ENCODE results near the gene ERICH6B.

- TF ChIP-seq EZH2phosphoT487 (IDR thresholded peaks at IDR 0.05; ENCODE audit: insufficient read depth, low read depth) (no peak), EZH2 (IDR thresholded peaks at IDR 0.05; ENCODE audit: insufficient read depth, poor library complexity, severe bottlenecking) (no peak)
Measured at GRCh38 chr13:45626731-45627374, 11.3 kb upstream of the ERICH6B start.
